K562 (cell line): ENCODE results near the gene CCDC152. TPM values are rescaled to one million over a fixed set of nuclear protein-coding genes. Genes with fewer than 3 reads are reported as not detected.

Source experiments
- ATF1 ChIP-seq, 2 experiments: fragments of 450-650 bp in 1 of 2; IDR thresholded peaks; 2 replicates each; pipeline ENCODE4 v1.6.1; 2016; ENCODE audit warnings: missing compliant biosample characterization in 1 of 2, missing genetic modification characterization in 1 of 2
- ATF7 ChIP-seq: fragments of 450-650 bp; IDR thresholded peaks from 2 replicates; pipeline ENCODE4 v1.7.1; 2014; ENCODE audit warnings: mild to moderate bottlenecking, moderate library complexity
- MAFG ChIP-seq: fragments of 450-650 bp; conservative IDR thresholded peaks from 2 replicates; pipeline ENCODE4 v1.6.1; 2016; ENCODE audit warnings: missing genetic modification characterization, missing compliant biosample characterization
- MAFK ChIP-seq: IDR thresholded peaks from 2 replicates; pipeline ENCODE4 v1.6.1; 2011; ENCODE audit warnings: low read length, improper control_type of control experiment
- MEF2D ChIP-seq: conservative IDR thresholded peaks from 2 replicates; pipeline ENCODE4 v1.6.1; 2016; ENCODE audit warnings: low read depth, missing genetic modification characterization, missing compliant biosample characterization
- MTA3 ChIP-seq: fragments of 450-650 bp; formaldehyde crosslinking; IDR thresholded peaks from 2 replicates; pipeline ENCODE4 v1.6.1; 2017; ENCODE audit warnings: mild to moderate bottlenecking, borderline replicate concordance
- NELFE ChIP-seq: IDR thresholded peaks from 2 replicates; pipeline ENCODE4 v1.6.1; 2011; ENCODE audit warnings: mild to moderate bottlenecking; ENCODE audit not compliant: insufficient read depth, insufficient read length
- NR2C2 ChIP-seq, 2 experiments: fragments of 200-800 bp in 1 of 2; sonication (Bioruptor generic) in 1 of 2; sonication (generic) in 1 of 2; formaldehyde crosslinking in 1 of 2; IDR thresholded peaks; 2 replicates each; pipeline versions ENCODE4 v1.6.1 to v1.8.0; 2016 to 2022; ENCODE audit warnings: mild to moderate bottlenecking in 1 of 2, missing compliant biosample characterization in 1 of 2, missing genetic modification characterization in 1 of 2, missing genetic modification reagents in 1 of 2
- POLR2A ChIP-seq: fragments of 450-650 bp; conservative IDR thresholded peaks from 2 replicates; pipeline ENCODE4 v1.6.1; 2016
- RUNX1 ChIP-seq: sonication (generic); IDR thresholded peaks from 2 replicates; pipeline ENCODE4 v1.6.1; 2016; ENCODE audit warnings: antibody characterized with exemption, low read depth
- TAF7 ChIP-seq: fragments of 450-650 bp; IDR thresholded peaks from 2 replicates; pipeline ENCODE4 v1.6.1; 2016; ENCODE audit warnings: missing genetic modification characterization, missing compliant biosample characterization
- ZEB2 ChIP-seq: fragments of 450-650 bp; IDR thresholded peaks from 2 replicates; pipeline ENCODE4 v1.6.1; 2016
- ZNF316 ChIP-seq: fragments of 450-650 bp; IDR thresholded peaks from 2 replicates; pipeline ENCODE4 v1.6.1; 2016
- polyA plus RNA-seq, 8 experiments: library from polyadenylated mRNA; depleted of rRNA in 4 of 8; stranded (reverse) in 5 of 8; unstranded in 3 of 8; fragments of >200 nt; fragmentation: Nextera tagmentation in 2 of 8; fragmentation: Illumina TruSeq in 1 of 8; extraction: Ambion mirVana in 2 of 8; extraction: Trizol in 1 of 8; gene quantifications; 2 replicates each; pipeline versions ENCODE4 v1.2.1 to v1.2.3, GENCODE V29; 2011 to 2014; ENCODE audit warnings: inconsistent platforms in 1 of 8, missing spikeins in 1 of 8
- total RNA-seq, 7 experiments: library from RNA; depleted of rRNA in 6 of 7; stranded (reverse); fragments of >200 nt in 6 of 7; fragmentation: Illumina TruSeq in 2 of 7; extraction: Trizol in 2 of 7; gene quantifications; 2 replicates each; pipeline versions ENCODE4 v1.2.1 to v1.2.3, GENCODE V29; 2011 to 2021; ENCODE audit warnings: low replicate concordance in 1 of 7
- TF ChIP-seq, protein P1 (sequence below): fragments of 250-450 bp; sonication (Bioruptor Pico); IDR thresholded peaks from 2 replicates; pipeline ENCODE4 v1.4.0; 2020; ENCODE audit warnings: mild to moderate bottlenecking

CCDC152 gene
- total and polyA plus RNA-seq, 9 of the 15 experiments (the other 6 are each of a cell fraction or from before 2014, with no cell fraction given), result 2.5 to 11.6 (median 5.1) TPM

- TF ChIP-seq, protein P1, sequence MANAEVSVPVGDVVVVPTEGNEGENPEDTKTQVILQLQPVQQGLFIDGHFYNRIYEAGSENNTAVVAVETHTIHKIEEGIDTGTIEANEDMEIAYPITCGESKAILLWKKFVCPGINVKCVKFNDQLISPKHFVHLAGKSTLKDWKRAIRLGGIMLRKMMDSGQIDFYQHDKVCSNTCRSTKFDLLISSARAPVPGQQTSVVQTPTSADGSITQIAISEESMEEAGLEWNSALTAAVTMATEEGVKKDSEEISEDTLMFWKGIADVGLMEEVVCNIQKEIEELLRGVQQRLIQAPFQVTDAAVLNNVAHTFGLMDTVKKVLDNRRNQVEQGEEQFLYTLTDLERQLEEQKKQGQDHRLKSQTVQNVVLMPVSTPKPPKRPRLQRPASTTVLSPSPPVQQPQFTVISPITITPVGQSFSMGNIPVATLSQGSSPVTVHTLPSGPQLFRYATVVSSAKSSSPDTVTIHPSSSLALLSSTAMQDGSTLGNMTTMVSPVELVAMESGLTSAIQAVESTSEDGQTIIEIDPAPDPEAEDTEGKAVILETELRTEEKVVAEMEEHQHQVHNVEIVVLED (CRISPR knock-in tag), result 0 out of 2 replicates have a peak, but pooled peaks have one; percentile 13
- TF ChIP-seq MEF2D (tag), result 0 out of 2 replicates have a peak, but pooled peaks have one; percentile 26
- TF ChIP-seq MAFK, result peak; percentile 98
- TF ChIP-seq RUNX1, result no peak
- peak; percentile 91 for TF ChIP-seq MTA3
- TF ChIP-seq ATF1 (CRISPR knock-in tag; IDR thresholded peaks at IDR 0.05), result no peak
- peak; percentile 40; the same call in 1 of the 2 replicates for TF ChIP-seq ATF1 (tag; IDR thresholded peaks at IDR 0.05)
- no peak for TF ChIP-seq NELFE
- peak; percentile 28; the same call in 1 of the 2 replicates for TF ChIP-seq TAF7
- peak; percentile 99 for TF ChIP-seq MAFG
- peak; percentile 98 for TF ChIP-seq ATF7
- peak; percentile 66 for TF ChIP-seq POLR2A
- TF ChIP-seq ZNF316, result peak; percentile 98
- TF ChIP-seq ZEB2, result peak; percentile 27; the same call in 1 of the 2 replicates
- no peak for TF ChIP-seq NR2C2 (CRISPR knock-in tag; IDR thresholded peaks at IDR 0.05)
- TF ChIP-seq NR2C2 (tag; IDR thresholded peaks at IDR 0.05), result peak; percentile 86
Observed at GRCh38 chr5:42811591-42812446, 55.2 kb downstream of the CCDC152 start, which contains the start of gene SELENOP (continued).
